Measurements from ENCODE around the gene ARMC8. TPM values are rescaled to one million over a fixed set of nuclear protein-coding genes. Genes with fewer than 3 reads are reported as not detected.

ARMC8 gene
- total and polyA plus RNA-seq, 9 donors = 25.2 to 41.3 (median 33.3) TPM

GRCh38 chr3:138234401-138235179, 47.5 kb downstream of the ARMC8 start:
- H3K9me3 ChIP-seq (replicated peaks; ENCODE audit: control insufficient read depth, low read depth, low read length) = no peaks in the 10 kb centered on the region
- no peaks in the 10 kb centered on the region for H3K27me3 ChIP-seq (ENCODE audit: control insufficient read depth, insufficient read depth, low read length)
- H3K36me3 ChIP-seq (ENCODE audit: control insufficient read depth, insufficient read depth, low read length) = peaks cover 18% of the 10 kb centered on the region
- no peaks in the 10 kb centered on the region for H3K4me1 ChIP-seq (ENCODE audit: control insufficient read depth, insufficient read depth, low read length)
- H3K27ac ChIP-seq (ENCODE audit: low read length) = no peak overlapping the region
- DNase-seq = no peak
- 100% methylated on average over 1 of the region's 5 CpGs for WGBS (ENCODE audit: insufficient coverage)
- H3K4me3 ChIP-seq (ENCODE audit: low read length) = no peak overlapping the region

- no peak for DNase-seq
- no peaks in the 10 kb centered on the region for H3K4me1 ChIP-seq (ENCODE audit: control insufficient read depth, insufficient read depth, low read length)
- no peaks in the 10 kb centered on the region for H3K27me3 ChIP-seq (ENCODE audit: control insufficient read depth, insufficient read depth, low read length)
- H3K36me3 ChIP-seq (ENCODE audit: control insufficient read depth, insufficient read depth, low read length) = peaks cover 4% of the 10 kb centered on the region
- no peaks in the 10 kb centered on the region for H3K9me3 ChIP-seq (replicated peaks; ENCODE audit: control insufficient read depth, low read depth, low read length)
- no peak overlapping the region for H3K27ac ChIP-seq (ENCODE audit: low read length)
- no peak overlapping the region for H3K4me3 ChIP-seq (ENCODE audit: low read length)
- no CpG with 5 or more reads among the region's 6 CpGs for WGBS (ENCODE audit: insufficient coverage)
Observed at GRCh38 chr3:138238711-138239110, 51.6 kb downstream of the ARMC8 start.

GRCh38 chr3:138241061-138241460, 54.0 kb downstream of the ARMC8 start:
- no peak for DNase-seq
- no CpG with 5 or more reads among the region's 1 CpG for WGBS (ENCODE audit: insufficient coverage)
- no peaks in the 10 kb centered on the region for H3K27me3 ChIP-seq (ENCODE audit: control insufficient read depth, insufficient read depth, low read length)
- no peak overlapping the region for H3K27ac ChIP-seq (ENCODE audit: low read length)
- peaks cover 9% of the 10 kb centered on the region for H3K36me3 ChIP-seq (ENCODE audit: control insufficient read depth, insufficient read depth, low read length)
- no peaks in the 10 kb centered on the region for H3K9me3 ChIP-seq (replicated peaks; ENCODE audit: control insufficient read depth, low read depth, low read length)
- no peak overlapping the region for H3K4me3 ChIP-seq (ENCODE audit: low read length)
- no peaks in the 10 kb centered on the region for H3K4me1 ChIP-seq (ENCODE audit: control insufficient read depth, insufficient read depth, low read length)

GRCh38 chr3:138241676-138242075, 54.6 kb downstream of the ARMC8 start:
- Histone ChIP-seq H3K36me3 (ENCODE audit: control insufficient read depth, insufficient read depth, low read length) (peaks cover 9% of the 10 kb centered on the region), H3K27me3 (ENCODE audit: control insufficient read depth, insufficient read depth, low read length) (no peaks in the 10 kb centered on the region), H3K27ac (ENCODE audit: low read length) (no peak overlapping the region), H3K4me3 (ENCODE audit: low read length) (no peak overlapping the region), H3K9me3 (replicated peaks; ENCODE audit: control insufficient read depth, low read depth, low read length) (no peaks in the 10 kb centered on the region), H3K4me1 (ENCODE audit: control insufficient read depth, insufficient read depth, low read length) (no peaks in the 10 kb centered on the region)
- DNase-seq = no peak
- WGBS (ENCODE audit: insufficient coverage) = no CpG with 5 or more reads among the region's 2 CpGs

- peaks cover 9% of the 10 kb centered on the region for H3K36me3 ChIP-seq (ENCODE audit: control insufficient read depth, insufficient read depth, low read length)
- no peaks in the 10 kb centered on the region for H3K9me3 ChIP-seq (replicated peaks; ENCODE audit: control insufficient read depth, low read depth, low read length)
- no peaks in the 10 kb centered on the region for H3K4me1 ChIP-seq (ENCODE audit: control insufficient read depth, insufficient read depth, low read length)
- DNase-seq = no peak
- H3K27me3 ChIP-seq (ENCODE audit: control insufficient read depth, insufficient read depth, low read length) = no peaks in the 10 kb centered on the region
- no peak overlapping the region for H3K27ac ChIP-seq (ENCODE audit: low read length)
- H3K4me3 ChIP-seq (ENCODE audit: low read length) = no peak overlapping the region
- no CpG with 5 or more reads among the region's 1 CpG for WGBS (ENCODE audit: insufficient coverage)
Observed at GRCh38 chr3:138242466-138242865, 55.4 kb downstream of the ARMC8 start.

GRCh38 chr3:138245026-138245425, 57.9 kb downstream of the ARMC8 start:
- no peaks in the 10 kb centered on the region for H3K9me3 ChIP-seq (replicated peaks; ENCODE audit: control insufficient read depth, low read depth, low read length)
- DNase-seq = no peak
- no peak overlapping the region for H3K27ac ChIP-seq (ENCODE audit: low read length)
- no peaks in the 10 kb centered on the region for H3K27me3 ChIP-seq (ENCODE audit: control insufficient read depth, insufficient read depth, low read length)
- H3K36me3 ChIP-seq (ENCODE audit: control insufficient read depth, insufficient read depth, low read length) = peaks cover 9% of the 10 kb centered on the region
- no peaks in the 10 kb centered on the region for H3K4me1 ChIP-seq (ENCODE audit: control insufficient read depth, insufficient read depth, low read length)
- 87% methylated on average over 5 of the region's 9 CpGs for WGBS (ENCODE audit: insufficient coverage)
- no peak overlapping the region for H3K4me3 ChIP-seq (ENCODE audit: low read length)

- no peaks in the 10 kb centered on the region for H3K9me3 ChIP-seq (replicated peaks; ENCODE audit: control insufficient read depth, low read depth, low read length)
- no peaks in the 10 kb centered on the region for H3K4me1 ChIP-seq (ENCODE audit: control insufficient read depth, insufficient read depth, low read length)
- no peak overlapping the region for H3K27ac ChIP-seq (ENCODE audit: low read length)
- H3K4me3 ChIP-seq (ENCODE audit: low read length) = no peak overlapping the region
- H3K36me3 ChIP-seq (ENCODE audit: control insufficient read depth, insufficient read depth, low read length) = peaks cover 9% of the 10 kb centered on the region
- DNase-seq = no peak
- H3K27me3 ChIP-seq (ENCODE audit: control insufficient read depth, insufficient read depth, low read length) = no peaks in the 10 kb centered on the region
Observed at GRCh38 chr3:138249636-138250035, 62.5 kb downstream of the ARMC8 start.

- Histone ChIP-seq H3K36me3 (ENCODE audit: control insufficient read depth, insufficient read depth, low read length) (no peaks in the 10 kb centered on the region), H3K4me1 (ENCODE audit: control insufficient read depth, insufficient read depth, low read length) (no peaks in the 10 kb centered on the region), H3K4me3 (ENCODE audit: low read length) (no peak overlapping the region), H3K27me3 (ENCODE audit: control insufficient read depth, insufficient read depth, low read length) (no peaks in the 10 kb centered on the region), H3K27ac (ENCODE audit: low read length) (no peak overlapping the region), H3K9me3 (replicated peaks; ENCODE audit: control insufficient read depth, low read depth, low read length) (no peaks in the 10 kb centered on the region)
- no peak for DNase-seq
- WGBS (ENCODE audit: insufficient coverage) = no CpG with 5 or more reads among the region's 1 CpG
Observed at GRCh38 chr3:138253609-138254008, 66.5 kb downstream of the ARMC8 start.

GRCh38 chr3:138254216-138254615, 67.1 kb downstream of the ARMC8 start:
- no peaks in the 10 kb centered on the region for H3K4me1 ChIP-seq (ENCODE audit: control insufficient read depth, insufficient read depth, low read length)
- no peak for DNase-seq
- H3K4me3 ChIP-seq (ENCODE audit: low read length) = no peak overlapping the region
- WGBS (ENCODE audit: insufficient coverage) = 86% methylated on average over 1 of the region's 1 CpG
- H3K27me3 ChIP-seq (ENCODE audit: control insufficient read depth, insufficient read depth, low read length) = no peaks in the 10 kb centered on the region
- H3K9me3 ChIP-seq (replicated peaks; ENCODE audit: control insufficient read depth, low read depth, low read length) = no peaks in the 10 kb centered on the region
- no peak overlapping the region for H3K27ac ChIP-seq (ENCODE audit: low read length)
- H3K36me3 ChIP-seq (ENCODE audit: control insufficient read depth, insufficient read depth, low read length) = peaks cover 5% of the 10 kb centered on the region

GRCh38 chr3:138256022-138256421, 68.9 kb downstream of the ARMC8 start:
- no peak for DNase-seq
- H3K27me3 ChIP-seq (ENCODE audit: control insufficient read depth, insufficient read depth, low read length) = no peaks in the 10 kb centered on the region
- WGBS (ENCODE audit: insufficient coverage) = no CpG with 5 or more reads among the region's 1 CpG
- peaks cover 5% of the 10 kb centered on the region for H3K36me3 ChIP-seq (ENCODE audit: control insufficient read depth, insufficient read depth, low read length)
- H3K27ac ChIP-seq (ENCODE audit: low read length) = no peak overlapping the region
- H3K4me3 ChIP-seq (ENCODE audit: low read length) = no peak overlapping the region
- no peaks in the 10 kb centered on the region for H3K9me3 ChIP-seq (replicated peaks; ENCODE audit: control insufficient read depth, low read depth, low read length)
- no peaks in the 10 kb centered on the region for H3K4me1 ChIP-seq (ENCODE audit: control insufficient read depth, insufficient read depth, low read length)

GRCh38 chr3:138257986-138258385, 70.9 kb downstream of the ARMC8 start:
- DNase-seq = no peak
- Histone ChIP-seq H3K27me3 (ENCODE audit: control insufficient read depth, insufficient read depth, low read length) (no peaks in the 10 kb centered on the region), H3K4me3 (ENCODE audit: low read length) (no peak overlapping the region), H3K36me3 (ENCODE audit: control insufficient read depth, insufficient read depth, low read length) (peaks cover 11% of the 10 kb centered on the region), H3K27ac (ENCODE audit: low read length) (no peak overlapping the region), H3K4me1 (ENCODE audit: control insufficient read depth, insufficient read depth, low read length) (no peaks in the 10 kb centered on the region), H3K9me3 (replicated peaks; ENCODE audit: control insufficient read depth, low read depth, low read length) (no peaks in the 10 kb centered on the region)
- WGBS (ENCODE audit: insufficient coverage) = no CpG with 5 or more reads among the region's 1 CpG
